DOHH2 (cell line): ENCODE measurements around the gene USP50.

Source experiments
- H3F3A ChIP-seq: fragments of 200-600 bp; sonication (generic), shearing (Covaris generic); 2 replicates; pipeline ENCODE4 v1.6.0; 2016; ENCODE audit warnings: antibody characterized with exemption, mild to moderate bottlenecking; ENCODE audit not compliant: control insufficient read depth, insufficient read depth
- H3K27ac ChIP-seq: fragments of 200-600 bp; sonication (generic); 2 replicates; pipeline ENCODE4 v1.5.1; 2014; ENCODE audit warnings: low read depth, mild to moderate bottlenecking, low read length, moderate library complexity
- H3K27me3 ChIP-seq: fragments of 200-600 bp; sonication (generic); 2 replicates; pipeline ENCODE4 v1.6.1; 2014; ENCODE audit warnings: mild to moderate bottlenecking, low read length, mixed read lengths; ENCODE audit not compliant: control insufficient read depth
- H3K36me3 ChIP-seq: fragments of 200-600 bp; sonication (generic); 2 replicates; pipeline ENCODE4 v1.6.1; 2014; ENCODE audit warnings: mild to moderate bottlenecking, low read length, moderate library complexity, mixed read lengths; ENCODE audit not compliant: control insufficient read depth
- H3K4me1 ChIP-seq: fragments of 200-600 bp; sonication (generic); 2 replicates; pipeline ENCODE4 v1.6.1; 2014; ENCODE audit warnings: mild to moderate bottlenecking, low read length, mixed read lengths; ENCODE audit not compliant: control insufficient read depth
- H3K4me2 ChIP-seq: fragments of 200-600 bp; sonication (generic); 2 replicates; pipeline ENCODE4 v1.6.0; 2014; ENCODE audit warnings: mild to moderate bottlenecking, low read length, moderate library complexity
- H3K4me3 ChIP-seq: fragments of 200-600 bp; sonication (generic); 2 replicates; pipeline ENCODE4 v1.5.1; 2014; ENCODE audit warnings: mild to moderate bottlenecking, low read length, mixed read lengths
- H3K79me2 ChIP-seq: fragments of 200-600 bp; sonication (generic); 2 replicates; pipeline ENCODE4 v1.6.1; 2014; ENCODE audit warnings: mild to moderate bottlenecking, low read length, mixed read lengths; ENCODE audit not compliant: control insufficient read depth
- H3K9me2 ChIP-seq: fragments of 200-600 bp; sonication (generic); replicated peaks from 2 replicates; pipeline ENCODE4 v1.6.1; 2014; ENCODE audit warnings: mild to moderate bottlenecking, low read length, mixed read lengths; ENCODE audit not compliant: control insufficient read depth
- H3K9me3 ChIP-seq: fragments of 200-600 bp; sonication (generic); 2 replicates; pipeline ENCODE4 v1.6.1; 2014; ENCODE audit warnings: antibody characterized with exemption, low read length, mixed read lengths; ENCODE audit not compliant: control insufficient read depth, insufficient read depth
- H4K20me1 ChIP-seq: fragments of 200-600 bp; sonication (generic); 2 replicates; pipeline ENCODE4 v1.6.0; 2014; ENCODE audit warnings: low read depth, mild to moderate bottlenecking, antibody characterized with exemption, low read length, moderate library complexity; ENCODE audit not compliant: control insufficient read depth, insufficient read depth
- CTCF ChIP-seq: fragments of 200-600 bp; sonication (generic); IDR thresholded peaks from one replicate; pipeline ENCODE4 v1.5.1; 2014; ENCODE audit warnings: antibody characterized with exemption, mild to moderate bottlenecking, low read depth, low read length; ENCODE audit not compliant: poor library complexity, severe bottlenecking
- EZH2phosphoT487 ChIP-seq: fragments of 200-600 bp; sonication (generic); IDR thresholded peaks from 2 replicates; pipeline ENCODE4 v1.6.1; 2017; ENCODE audit warnings: borderline replicate concordance, mild to moderate bottlenecking, antibody characterized with exemption, low read length, moderate library complexity, mixed read lengths

USP50 gene

DNA sequence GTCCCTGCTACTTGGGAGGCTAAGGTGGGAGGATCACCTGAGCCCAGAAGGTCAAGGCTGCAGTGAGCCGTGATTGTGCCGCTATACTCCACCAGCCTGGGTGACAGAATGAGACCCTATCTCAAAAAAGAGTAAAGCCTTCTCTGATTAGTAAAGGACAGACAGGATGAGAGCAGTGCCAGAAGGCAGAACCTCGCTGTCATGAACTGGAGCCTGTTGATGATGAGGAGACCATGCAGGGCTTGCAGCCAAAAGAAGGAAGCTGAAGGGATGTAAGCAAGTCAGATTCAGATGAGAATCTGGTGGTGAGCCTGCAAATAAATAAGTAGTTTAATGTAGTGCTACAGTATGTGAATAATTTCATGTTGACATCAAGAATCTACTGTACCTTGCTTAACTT lies 52.8 kb downstream of the USP50 start:
- H3K36me3 ChIP-seq = peaks cover 74% of the 10 kb centered on the region
- H3K4me1 ChIP-seq = no peaks in the 10 kb centered on the region

GRCh38 chr15:50487287-50487686 lies 59.2 kb downstream of the USP50 start:
- no peaks in the 10 kb centered on the region for H3K79me2 ChIP-seq
- peaks cover 58% of the 10 kb centered on the region for H3K36me3 ChIP-seq
- no peak for TF ChIP-seq EZH2phosphoT487
- no peak for TF ChIP-seq CTCF
- no peaks in the 10 kb centered on the region for H4K20me1 ChIP-seq
- no peak overlapping the region for H3K27ac ChIP-seq
- no peaks in the 10 kb centered on the region for H3K27me3 ChIP-seq
- no peak overlapping the region for H3K4me2 ChIP-seq
- H3K4me3 ChIP-seq = no peak overlapping the region
- no peaks in the 10 kb centered on the region for H3K9me3 ChIP-seq
- H3K4me1 ChIP-seq = peaks cover 6% of the 10 kb centered on the region; the same call in 1 of the 2 replicates
- H3F3A ChIP-seq = no peaks in the 10 kb centered on the region
- H3K9me2 ChIP-seq = no peaks in the 10 kb centered on the region

More for the DNA sequence above, 52.8 kb downstream of the USP50 start:
- no peaks in the 10 kb centered on the region for H3K9me2 ChIP-seq
- H3K4me2 ChIP-seq = no peak overlapping the region
- no peak overlapping the region for H3K27ac ChIP-seq
- no peaks in the 10 kb centered on the region; the same call in 1 of the 2 replicates for H3F3A ChIP-seq
- H4K20me1 ChIP-seq = no peaks in the 10 kb centered on the region
- H3K4me3 ChIP-seq = no peak overlapping the region
- H3K27me3 ChIP-seq = no peaks in the 10 kb centered on the region
- no peaks in the 10 kb centered on the region for H3K79me2 ChIP-seq
- no peaks in the 10 kb centered on the region for H3K9me3 ChIP-seq
- no peak for TF ChIP-seq EZH2phosphoT487
- no peak for TF ChIP-seq CTCF

DNA sequence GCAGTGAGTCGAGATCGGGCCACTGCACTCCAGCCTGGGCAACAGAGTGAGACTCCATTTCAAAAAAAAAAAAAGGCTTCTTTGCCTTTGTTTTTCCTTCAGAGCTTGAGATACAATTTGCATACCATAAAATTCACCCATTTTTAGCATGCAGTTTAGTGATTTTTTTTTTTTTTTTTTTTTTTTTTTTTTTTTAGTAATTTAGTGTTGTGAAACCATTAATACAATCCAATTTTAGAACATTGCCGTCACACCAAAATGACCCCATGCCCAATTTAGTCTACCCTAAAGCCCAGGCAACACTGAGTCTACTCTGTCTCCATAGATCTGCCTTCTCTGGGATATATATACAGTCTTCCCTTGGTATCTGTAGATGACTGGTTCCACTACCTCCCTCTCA lies 61.1 kb downstream of the USP50 start:
- Histone ChIP-seq H3K9me2 (no peaks in the 10 kb centered on the region), H4K20me1 (no peaks in the 10 kb centered on the region), H3K4me1 (peaks cover 6% of the 10 kb centered on the region; the same call in 1 of the 2 replicates), H3K9me3 (no peaks in the 10 kb centered on the region), H3K36me3 (peaks cover 59% of the 10 kb centered on the region), H3K4me3 (no peak overlapping the region), H3K27ac (no peak overlapping the region), H3F3A (no peaks in the 10 kb centered on the region), H3K27me3 (no peaks in the 10 kb centered on the region), H3K79me2 (no peaks in the 10 kb centered on the region), H3K4me2 (no peak overlapping the region)
- TF ChIP-seq EZH2phosphoT487 = no peak
- TF ChIP-seq CTCF = no peak
